GM12878 (cell line): ENCODE measurements around the gene RCOR1. TPM values are rescaled to one million over a fixed set of nuclear protein-coding genes. Genes with fewer than 3 reads are reported as not detected.
A peak's percentile ranks its signal among the peaks of the same experiment; 100 is the strongest.

ENCODE experiments used
- ATAC-seq: fragments of 200-7000 bp; cut with Tn5 transposase; 3 replicates; pipeline ENCODE4 v1.9.1; 2020; ENCODE audit warnings: mild to moderate bottlenecking, moderate library complexity
- BruUV-seq: library from RNA; stranded (reverse); fragments of 400-500 nt; replicated peaks from 2 replicates; lab custom pipeline; 2021; lab: Mats Ljungman, UMichigan
- CTCF ChIA-PET: fragments of 300-600 bp; sonication (Branson Sonifier 250); formaldehyde crosslinking; extraction: SDS; loops from one replicate; lab custom pipeline; 2021; ENCODE audit warnings: inconsistent platforms; lab: Yijun Ruan, JAX
- POLR2A ChIA-PET: fragments of 350-600 bp; formaldehyde crosslinking; extraction: SDS; loops from one replicate; lab custom pipeline; 2021; ENCODE audit warnings: inconsistent platforms; lab: Charles Lee
- RAD21 ChIA-PET: fragments of 300-600 bp; sonication (Branson Sonifier 250); formaldehyde crosslinking; loops from one replicate; lab custom pipeline; 2023; ENCODE audit warnings: antibody characterized with exemption; ENCODE audit not compliant: unreplicated experiment; lab: Charles Lee
- SMC1A ChIA-PET: fragments of 300-600 bp; sonication (Branson Sonifier 250); formaldehyde crosslinking; loops from one replicate; lab custom pipeline; 2023; ENCODE audit not compliant: unreplicated experiment, uncharacterized antibody; lab: Charles Lee
- DNase-seq: peaks from one replicate; pipeline ENCODE4 v3.0.0-alpha.2; 2011; ENCODE audit warnings: low read depth, low spot score
- FAIRE-seq: peaks from 3 replicates; lab custom pipeline; 2011; peaks lifted over from hg19 to GRCh38; lab: Jason Lieb, UNC
- H2AFZ ChIP-seq: 2 replicates; pipeline ENCODE4 v1.6.0; 2011; ENCODE audit warnings: low read depth, low read length, control low read depth; ENCODE audit not compliant: control insufficient read depth
- H3K27ac ChIP-seq: 2 replicates; pipeline ENCODE4 v1.5.1; 2011; ENCODE audit warnings: control low read depth; ENCODE audit not compliant: control insufficient read depth, insufficient read depth
- H3K27me3 ChIP-seq, 2 experiments: replicated peaks in 1 of 2; 2 replicates each; pipeline versions ENCODE4 v1.6.0 to v1.6.1; 2011; ENCODE audit warnings: low read length in 1 of 2; ENCODE audit not compliant: control insufficient read depth in 2 of 2, insufficient read depth in 2 of 2
- H3K36me3 ChIP-seq, 2 experiments: 2 replicates each; pipeline ENCODE4 v1.5.1; 2011; ENCODE audit warnings: low read length in 1 of 2; ENCODE audit not compliant: control insufficient read depth in 2 of 2, insufficient read depth in 2 of 2
- H3K4me1 ChIP-seq: 2 replicates; pipeline ENCODE4 v1.6.1; 2011; ENCODE audit warnings: mild to moderate bottlenecking, low read length, moderate library complexity, mixed read lengths; ENCODE audit not compliant: control insufficient read depth, insufficient read depth
- H3K4me2 ChIP-seq: 2 replicates; pipeline ENCODE4 v1.6.0; 2011; ENCODE audit warnings: control low read depth; ENCODE audit not compliant: control insufficient read depth, insufficient read depth
- H3K4me3 ChIP-seq: fragments of 200-600 bp; sonication (generic); 2 replicates; pipeline ENCODE4 v1.5.1; 2016
- H3K79me2 ChIP-seq: 2 replicates; pipeline ENCODE4 v1.6.0; 2011; ENCODE audit warnings: low read length; ENCODE audit not compliant: control insufficient read depth, insufficient read depth
- H3K9ac ChIP-seq: 2 replicates; pipeline ENCODE4 v1.8.0; 2011; ENCODE audit warnings: low read length, control low read depth, mixed read lengths; ENCODE audit not compliant: control insufficient read depth, insufficient read depth
- H3K9me3 ChIP-seq: replicated peaks from 3 replicates; pipeline ENCODE4 v1.5.1; 2011; ENCODE audit warnings: mild to moderate bottlenecking, low read length; ENCODE audit not compliant: control insufficient read depth, insufficient read depth
- H4K20me1 ChIP-seq: 2 replicates; pipeline ENCODE4 v1.6.0; 2011; ENCODE audit not compliant: control insufficient read depth, insufficient read depth
- BACH1 ChIP-seq: fragments of 450-650 bp; IDR thresholded peaks from 2 replicates; pipeline ENCODE4 v1.6.1; 2017; ENCODE audit warnings: mild to moderate bottlenecking, borderline replicate concordance
- EP300 ChIP-seq, 2 experiments: fragments of 150-350 bp in 1 of 2; IDR thresholded peaks; 2 replicates each; pipeline ENCODE4 v1.6.1; 2011 to 2012; ENCODE audit warnings: low read depth in 2 of 2, low read length in 2 of 2, borderline replicate concordance in 1 of 2, improper control_type of control experiment in 1 of 2, inconsistent platforms in 1 of 2; ENCODE audit not compliant: control insufficient read depth in 1 of 2
- GATAD2B ChIP-seq: fragments of 450-650 bp; conservative IDR thresholded peaks from 2 replicates; pipeline ENCODE4 v1.6.1; 2017; ENCODE audit warnings: low read depth, mild to moderate bottlenecking, moderate library complexity
- MXI1 ChIP-seq: fragments of 150-350 bp; IDR thresholded peaks from 2 replicates; pipeline ENCODE4 v1.6.1; 2011; ENCODE audit warnings: low read depth, mild to moderate bottlenecking, inconsistent platforms, low read length, improper control_type of control experiment
- NKRF ChIP-seq: fragments of 450-650 bp; conservative IDR thresholded peaks from 2 replicates; pipeline ENCODE4 v1.6.1; 2017; ENCODE audit warnings: mild to moderate bottlenecking, moderate library complexity
- PAX8 ChIP-seq: fragments of 450-650 bp; IDR thresholded peaks from 2 replicates; pipeline ENCODE4 v1.6.1; 2017; ENCODE audit warnings: mild to moderate bottlenecking, moderate library complexity
- RELA ChIP-seq: fragments of 450-650 bp; IDR thresholded peaks from 2 replicates; pipeline ENCODE4 v1.8.0; 2014; ENCODE audit warnings: borderline replicate concordance; ENCODE audit not compliant: partially characterized antibody
- REST ChIP-seq: IDR thresholded peaks from 2 replicates; pipeline ENCODE4 v1.6.1; 2012; ENCODE audit warnings: mild to moderate bottlenecking, low read depth, low read length
- SRF ChIP-seq, 2 experiments: IDR thresholded peaks; 2 replicates each; pipeline ENCODE4 v1.6.1; 2011; ENCODE audit warnings: low read depth in 2 of 2, low read length in 2 of 2, mild to moderate bottlenecking in 1 of 2, moderate library complexity in 1 of 2
- TAF1 ChIP-seq: IDR thresholded peaks from 2 replicates; pipeline ENCODE4 v1.6.1; 2011; ENCODE audit warnings: mild to moderate bottlenecking, low read depth, low read length, borderline replicate concordance
- TCF7 ChIP-seq: IDR thresholded peaks from 2 replicates; pipeline ENCODE4 v1.6.1; 2014; ENCODE audit warnings: antibody characterized with exemption, borderline replicate concordance
- USF2 ChIP-seq: IDR thresholded peaks from 2 replicates; pipeline ENCODE4 v1.6.1; 2011; ENCODE audit warnings: low read depth, low read length, improper control_type of control experiment, borderline replicate concordance
- ZSCAN29 ChIP-seq: fragments of 450-650 bp; IDR thresholded peaks from 2 replicates; pipeline ENCODE4 v1.6.1; 2017; ENCODE audit warnings: mild to moderate bottlenecking, moderate library complexity
- WGBS: methylation state at CpG from one replicate; pipeline ENCODE4 v1.1.6; 2016; ENCODE audit warnings: low lambda C conversion rate; ENCODE audit not compliant: insufficient replicate concordance, insufficient coverage; ENCODE audit errors: missing lambda C conversion rate; 5-methylcytosine and 5-hydroxymethylcytosine counted together
- in situ Hi-C: fragments of 300-500 bp; cut with MboI; formaldehyde crosslinking; loops from 9 replicates; pipeline ENCODE4 v1.14.3; 2018; ENCODE audit warnings: mixed read lengths
- intact Hi-C: fragments of 100-400 bp; cut with micrococcal nuclease; formaldehyde crosslinking; loops from one replicate; pipeline ENCODE4 v1.14.2; 2022; ENCODE audit not compliant: unreplicated experiment
- polyA plus RNA-seq, 11 experiments: library from polyadenylated mRNA; depleted of rRNA in 4 of 11; unstranded in 6 of 11; stranded (reverse) in 5 of 11; fragments of >200 nt; fragmentation: Nextera tagmentation in 4 of 11; fragmentation: Illumina TruSeq in 1 of 11; extraction: Ambion mirVana in 4 of 11; extraction: Trizol in 1 of 11; gene quantifications; 1 replicate in 1 of 11; 2 replicates in 10 of 11; pipeline versions ENCODE4 v1.2.1 to v1.2.3, GENCODE V29; 2011 to 2016; ENCODE audit warnings: inconsistent platforms in 2 of 11, missing spikeins in 2 of 11, low read depth in 1 of 11
- total RNA-seq, 4 experiments: library from RNA; depleted of rRNA in 3 of 4; stranded (reverse); fragments of >200 nt in 3 of 4; fragmentation: Illumina TruSeq in 1 of 4; extraction: Trizol in 1 of 4; gene quantifications; 2 replicates each; pipeline versions ENCODE4 v1.2.1 to v1.2.3, GENCODE V29; 2013 to 2021

RCOR1 gene
- total and polyA plus RNA-seq, 10 of the 15 experiments (the other 5 are each of a cell fraction or from before 2014, with no cell fraction given): 1.6 to 12.2 (median 4.4) TPM

- TF ChIP-seq NKRF (no peak), USF2 (no peak), RELA (no peak), SRF (IDR thresholded peaks at IDR 0.05; ENCODE audit: low read depth in 2 of 2, low read length in 2 of 2) (peak in 1 of 2 experiments; percentile 87; a peak in 3 of 4 replicates)
These were observed 37.3 kb upstream of the RCOR1 start (continued) for GRCh38 chr14:102554821-102555819.

- Histone ChIP-seq H3K4me2 (no peak overlapping the region), H3K9ac (no peak overlapping the region), H3K4me3 (no peak overlapping the region), H3K27ac (no peak overlapping the region), H4K20me1 (no peaks in the 10 kb centered on the region), H3K27me3 (no peaks in the 10 kb centered on the region), H2AFZ (no peak overlapping the region), H3K4me1 (0 out of 2 replicates have a peak, but pooled peaks cover 3% of the 10 kb centered on the region), H3K9me3 (no peaks in the 10 kb centered on the region), H3K79me2 (no peaks in the 10 kb centered on the region), H3K36me3 (no peaks in the 10 kb centered on the region)
- RAD21 ChIA-PET: no interaction called here
- WGBS: 61% methylated on average over 14 of the region's 14 CpGs
- intact Hi-C loops (no loop called here), in situ Hi-C loops (no loop called here)
- POLR2A ChIA-PET: interaction anchor here (0.6 kb wide), 1 partner anchor 42 kb away, joined by 3 read pairs; no protein-coding TSS in a partner anchor
- ATAC-seq: no peak
- CTCF ChIA-PET: no interaction called here
- SMC1A ChIA-PET: interaction anchor here (0.9 kb wide), 1 partner anchor 97 kb away, joined by 3 read pairs; no protein-coding TSS in a partner anchor
- no peak for FAIRE-seq
- BruUV-seq: no TSS peak
- no peak for DNase-seq
- TF ChIP-seq BACH1 (no peak), ZSCAN29 (no peak), TAF1 (no peak), REST (no peak), MXI1 (no peak), PAX8 (no peak), EP300 (IDR thresholded peaks at IDR 0.05; ENCODE audit: borderline replicate concordance in 1 of 2, control insufficient read depth in 1 of 2, low read depth in 2 of 2, low read length in 2 of 2) (no peak), GATAD2B (no peak), RELA (no peak), TCF7 (no peak)
These were observed 36.3 kb upstream of the RCOR1 start for GRCh38 chr14:102556098-102556677.
